Psoas muscle (tissue), 8 donors: ENCODE data around the gene CHP1. TPM values are rescaled to one million over a fixed set of nuclear protein-coding genes. Genes with fewer than 3 reads are reported as not detected.
"Not testable (repeated sequence)": the region's sequence is repeated elsewhere in the genome, so short reads cannot be mapped to it uniquely, and the experiment has no call there.

Experiments used
- ATAC-seq, 4 donors: fragments of 200-7000 bp; cut with Tn5 transposase; one replicate each; pipeline ENCODE4 v1.9.1; 2020; ENCODE audit warnings: moderate library complexity in 3 of 4, mild to moderate bottlenecking in 2 of 4
- DNase-seq, 2 donors: peaks; one replicate each; pipeline ENCODE4 v3.0.0-alpha.2; 2020
- H3K27ac ChIP-seq: fragments of 200-600 bp; one replicate; pipeline ENCODE4 v1.8.0; 2022
- H3K27me3 ChIP-seq, 3 donors: fragments of 200-600 bp in 1 of 3; one replicate each; pipeline versions ENCODE4 v1.6.1 to v1.8.0; 2013 to 2022; ENCODE audit warnings: low read length in 2 of 3, mild to moderate bottlenecking in 2 of 3, moderate library complexity in 1 of 3; ENCODE audit not compliant: insufficient read depth in 3 of 3
- H3K36me3 ChIP-seq, 2 donors: fragments of 200-600 bp in 1 of 2; one replicate each; pipeline versions ENCODE4 v1.6.1 to v1.8.0; 2013 to 2022; ENCODE audit warnings: low read depth in 1 of 2, mild to moderate bottlenecking in 1 of 2, moderate library complexity in 1 of 2; ENCODE audit not compliant: insufficient read depth in 1 of 2
- H3K4me1 ChIP-seq: fragments of 200-600 bp; one replicate; pipeline ENCODE4 v1.8.0; 2022
- H3K4me3 ChIP-seq: fragments of 200-600 bp; one replicate; pipeline ENCODE4 v1.8.0; 2022; ENCODE audit warnings: mild to moderate bottlenecking
- H3K9me3 ChIP-seq: fragments of 200-600 bp; one replicate; pipeline ENCODE4 v1.8.0; 2022
- whole genome bisulfite sequencing, 3 donors: extraction: QIAGEN DNeasy Blood & Tissue Kit; methylation state at CpG; one replicate each; pipeline versions ENCODE4 v1.1.6 to v1.1.7; 2013; 5-methylcytosine and 5-hydroxymethylcytosine counted together
- intact Hi-C, 2 donors: fragments of 100-400 bp; cut with DNase I; formaldehyde crosslinking; loops; one replicate each; pipeline versions ENCODE4 v1.11.0 to v1.14.2; 2022
- polyA plus RNA-seq, 3 donors: library from polyadenylated mRNA; stranded (reverse); fragments of 200-250 nt; gene quantifications; one replicate each; pipeline ENCODE4 v1.2.3, GENCODE V29; 2013
- total RNA-seq, 4 donors: library from RNA; stranded (reverse); fragmentation: NEBNext Ultra II Directional in 2 of 4; extraction: Animal tissue kit (Norgen Biotek cat#: 25700) in 2 of 4; gene quantifications; one replicate each; pipeline versions ENCODE4 v1.2.1 to v1.2.4, GENCODE V29; 2021 to 2023
- TF ChIP-seq, protein P1 (sequence below): fragments of 200-600 bp; IDR thresholded peaks from one replicate; pipeline ENCODE4 v1.8.0; 2022; ENCODE audit warnings: antibody characterized with exemption
- donor health status: healthy with polysubstance abuse.
- donor health status: DM: no; HTN: no; CAD: no; lungs with moderate emphysema.
- donor health status: Bipolar disorder and iron deficiency.
- donor health status: healthy.
- donor health status: DM: yes; HTN: yes; CAD: no.
- donor health status: DM: no; HTN: no; CAD: no.
- donor health status: DM: no; HTN: no; CAD: no.
- donor health status: DM: yes; HTN: yes; CAD: no.

CHP1 gene
- total and polyA plus RNA-seq, 7 donors: 53.6 to 194 (median 103) TPM

DNA sequence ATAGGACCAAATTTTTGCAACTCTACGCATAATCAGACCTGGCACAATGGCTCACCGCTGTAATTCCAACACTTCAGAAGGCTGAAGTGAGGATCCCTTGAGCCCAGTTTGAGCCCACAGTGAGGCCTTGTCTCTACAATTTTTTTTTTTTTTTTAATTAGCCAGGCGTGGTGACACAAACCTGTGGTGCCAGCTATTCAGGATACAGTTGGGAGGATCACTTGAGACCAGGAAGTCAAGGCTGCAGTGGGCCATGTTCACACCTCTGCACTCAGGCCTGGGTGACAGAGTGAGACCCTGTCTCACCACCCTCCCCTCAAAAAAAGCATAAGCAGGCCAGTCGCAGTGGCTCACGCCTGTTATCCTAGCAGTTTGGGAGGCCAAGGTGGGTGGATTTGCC is 76.6 kb downstream of the CHP1 start:
- intact Hi-C loops: no loop called here

DNA sequence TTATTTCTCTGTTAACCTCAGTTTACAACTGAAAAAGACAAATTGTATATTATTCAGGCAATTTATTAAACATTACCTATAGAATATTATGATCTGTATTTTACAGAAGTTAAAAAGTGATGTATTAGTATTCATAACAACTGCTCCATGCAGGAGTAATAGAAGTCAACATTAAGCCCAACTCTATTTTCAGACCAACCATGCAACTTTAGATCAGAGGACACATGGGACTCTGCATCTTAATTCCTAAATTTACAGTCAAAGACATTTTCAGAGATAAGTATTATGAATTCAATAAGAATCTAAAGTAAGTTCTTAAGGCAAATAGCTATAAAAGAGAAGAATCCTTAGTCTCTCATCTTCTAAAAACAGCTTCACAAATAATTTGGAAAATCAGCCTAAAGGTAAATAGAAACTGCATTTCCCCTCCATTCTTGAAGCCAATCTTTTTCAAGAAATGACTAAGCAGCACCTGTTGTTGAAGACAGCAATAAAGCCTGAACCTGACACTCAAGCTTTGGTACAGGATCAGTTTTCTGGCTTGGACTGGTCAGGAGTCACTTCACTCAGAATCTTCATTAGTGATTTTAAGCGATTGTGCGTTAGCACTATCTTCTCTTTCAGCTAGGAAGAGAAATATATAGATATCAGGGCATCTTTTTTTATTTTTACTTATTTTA is 78.3 kb downstream of the CHP1 start:
- Histone ChIP-seq H3K4me1 (peaks cover 47% of the 10 kb centered on the region), H3K27ac (peak overlapping the region; percentile 91), H3K36me3 (peaks cover 0 to 13% of the 10 kb centered on the region in 2 donors), H3K9me3 (no peaks in the 10 kb centered on the region), H3K27me3 (no peaks in the 10 kb centered on the region), H3K4me3 (peak overlapping the region; percentile 23)
- TF ChIP-seq, protein P1, sequence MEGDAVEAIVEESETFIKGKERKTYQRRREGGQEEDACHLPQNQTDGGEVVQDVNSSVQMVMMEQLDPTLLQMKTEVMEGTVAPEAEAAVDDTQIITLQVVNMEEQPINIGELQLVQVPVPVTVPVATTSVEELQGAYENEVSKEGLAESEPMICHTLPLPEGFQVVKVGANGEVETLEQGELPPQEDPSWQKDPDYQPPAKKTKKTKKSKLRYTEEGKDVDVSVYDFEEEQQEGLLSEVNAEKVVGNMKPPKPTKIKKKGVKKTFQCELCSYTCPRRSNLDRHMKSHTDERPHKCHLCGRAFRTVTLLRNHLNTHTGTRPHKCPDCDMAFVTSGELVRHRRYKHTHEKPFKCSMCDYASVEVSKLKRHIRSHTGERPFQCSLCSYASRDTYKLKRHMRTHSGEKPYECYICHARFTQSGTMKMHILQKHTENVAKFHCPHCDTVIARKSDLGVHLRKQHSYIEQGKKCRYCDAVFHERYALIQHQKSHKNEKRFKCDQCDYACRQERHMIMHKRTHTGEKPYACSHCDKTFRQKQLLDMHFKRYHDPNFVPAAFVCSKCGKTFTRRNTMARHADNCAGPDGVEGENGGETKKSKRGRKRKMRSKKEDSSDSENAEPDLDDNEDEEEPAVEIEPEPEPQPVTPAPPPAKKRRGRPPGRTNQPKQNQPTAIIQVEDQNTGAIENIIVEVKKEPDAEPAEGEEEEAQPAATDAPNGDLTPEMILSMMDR: no peak
- no peak for DNase-seq
- ATAC-seq: peak; percentile 88 to 93 (median 92)
- WGBS, 3 donors: 41 to 73% (median 43%) methylated on average over 2 of the region's 2 CpGs
- intact Hi-C loops: no loop called here

More for the DNA sequence above, 76.6 kb downstream of the CHP1 start:
- H3K4me1 ChIP-seq: peaks cover 44% of the 10 kb centered on the region
- 94 to 96% (median 96%) methylated on average over 5 of the region's 5 CpGs for WGBS, 3 donors
- H3K9me3 ChIP-seq: no peaks in the 10 kb centered on the region
- H3K36me3 ChIP-seq: peaks cover 0 to 13% of the 10 kb centered on the region in 2 donors
- ATAC-seq (no peak), DNase-seq (no peak)
- TF ChIP-seq, protein P1: no peak
- H3K27me3 ChIP-seq: no peaks in the 10 kb centered on the region
- peak overlapping the region; percentile 91 for H3K27ac ChIP-seq
- H3K4me3 ChIP-seq: no peak overlapping the region

DNA sequence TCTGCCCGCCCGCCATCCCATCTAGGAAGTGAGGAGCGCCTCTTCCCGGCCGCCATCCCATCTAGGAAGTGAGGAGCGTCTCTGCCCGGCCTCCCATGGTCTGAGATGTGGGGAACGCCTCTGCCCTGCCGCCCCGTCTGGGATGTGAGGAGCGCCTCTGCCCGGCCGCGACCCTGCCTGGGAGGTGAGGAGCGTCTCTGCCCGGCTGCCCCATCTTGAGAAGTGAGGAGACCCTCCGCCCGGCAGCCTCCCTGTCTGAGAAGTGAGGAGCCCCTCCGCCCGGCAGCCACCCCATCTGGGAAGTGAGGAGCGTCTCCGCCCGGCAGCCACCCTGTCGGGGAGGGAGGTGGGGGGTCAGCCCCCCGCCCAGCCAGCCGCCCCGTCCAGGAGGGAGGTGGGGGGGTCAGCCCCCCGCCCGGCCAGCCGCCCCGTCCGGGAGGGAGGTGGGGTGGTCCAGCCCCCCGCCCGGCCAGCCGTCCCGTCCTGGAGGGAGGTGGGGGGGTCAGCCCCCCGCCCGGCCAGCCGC is 89.8 kb downstream of the CHP1 start:
- H3K27me3 ChIP-seq, H3K9me3 ChIP-seq, H3K4me1 ChIP-seq, H3K27ac ChIP-seq, ATAC-seq, DNase-seq, intact Hi-C loops, H3K4me3 ChIP-seq: not testable (repeated sequence)
- WGBS, 3 donors: 97 to 98% (median 97%) methylated on average over 22 to 36 of the region's 39 CpGs
- H3K36me3 ChIP-seq: peaks cover 0 to 28% of the 10 kb centered on the region in 2 donors

DNA sequence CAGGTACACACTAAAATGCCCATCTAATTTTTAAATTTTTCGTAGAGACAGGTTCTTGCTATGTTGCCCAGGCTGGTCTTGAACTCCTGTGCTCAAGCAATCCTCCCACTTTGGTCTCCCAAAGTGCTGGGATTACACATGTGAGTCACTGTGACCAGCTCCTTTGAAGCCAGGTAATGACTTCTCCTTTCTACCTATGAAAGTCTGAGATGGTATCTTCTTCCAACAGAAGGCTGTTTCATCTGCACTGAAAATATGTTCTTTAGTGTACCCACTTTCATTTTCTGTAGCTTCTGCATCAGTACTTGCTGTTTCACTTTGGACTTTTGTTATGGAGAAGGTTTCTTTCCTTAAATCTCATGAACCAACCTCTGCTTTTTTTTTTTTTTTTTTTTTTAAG is 92.5 kb downstream of the CHP1 start:
- WGBS, 3 donors: 93 to 96% (median 93%) methylated on average over 1 of the region's 1 CpG
- Histone ChIP-seq H3K36me3 (peaks cover 0 to 15% of the 10 kb centered on the region in 2 donors), H3K4me3 (no peak overlapping the region), H3K27me3 (no peaks in the 10 kb centered on the region), H3K9me3 (no peaks in the 10 kb centered on the region), H3K27ac (no peak overlapping the region), H3K4me1 (no peaks in the 10 kb centered on the region)
- DNase-seq (no peak), ATAC-seq (no peak)
- intact Hi-C loops: no loop called here
- TF ChIP-seq, protein P1: no peak

DNA sequence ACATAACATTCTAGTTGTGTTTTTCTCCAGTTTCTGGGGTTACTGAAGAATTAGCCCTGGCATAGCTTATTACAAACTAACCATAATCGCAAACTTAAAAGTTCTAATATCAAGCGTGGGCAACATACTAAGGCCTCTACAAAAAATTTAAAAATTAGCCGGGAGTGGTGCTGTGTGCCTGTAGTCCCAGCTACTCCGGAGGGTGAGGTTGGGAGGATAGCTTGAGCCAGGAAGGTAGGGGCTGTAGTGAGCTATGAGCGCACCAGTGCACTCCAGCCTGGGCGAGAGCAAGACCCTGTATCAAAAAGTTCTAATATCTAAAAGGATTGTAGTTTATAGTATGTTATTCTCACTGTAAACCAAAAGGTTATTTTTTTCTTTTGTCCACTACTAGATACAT is 100.2 kb downstream of the CHP1 start:
- TF ChIP-seq, protein P1: no peak
- peak overlapping the region; percentile 81 for H3K27ac ChIP-seq
- no peaks in the 10 kb centered on the region for H3K9me3 ChIP-seq
- no peaks in the 10 kb centered on the region for H3K4me1 ChIP-seq
- H3K4me3 ChIP-seq: peak overlapping the region; percentile 84
- ATAC-seq (no peak), DNase-seq (no peak)
- WGBS, 3 donors: 57 to 74% (median 64%) methylated on average over 6 of the region's 6 CpGs
- intact Hi-C loops: loop anchor here (5.0 to 10.0 kb wide), 3 partner anchors 39 to 96 kb away; partner anchors contain the start of genes CHP1 (in 1 of the 2) and EXD1 (in 1 of the 2)
- no peaks in the 10 kb centered on the region for H3K27me3 ChIP-seq
- H3K36me3 ChIP-seq: peaks cover 0 to 3% of the 10 kb centered on the region in 2 donors

Other genes with a start within 250 kb of the CHP1 start
- gene INO80, start 115.0 kb upstream of the CHP1 start, total RNA-seq: 10 to 100 TPM; 12.4 to 30.5 (median 22.7) TPM
- 10 to 100 TPM; 14.8 to 20.1 (median 15.5) TPM for gene INO80, start 115.0 kb upstream of the CHP1 start, polyA plus RNA-seq
- gene EXD1, start 511 bp upstream of the CHP1 start, total RNA-seq: not detected
- gene EXD1, start 511 bp upstream of the CHP1 start, polyA plus RNA-seq: under 1 TPM in 1 of 3 donors, not detected in 2; 0.43 TPM
- 1 to 10 TPM in 3 of 4 donors, under 1 TPM in 1; 0.89 to 5.4 (median 2.5) TPM for gene OIP5, start 101.3 kb downstream of the CHP1 start, total RNA-seq
- gene OIP5, start 101.3 kb downstream of the CHP1 start, polyA plus RNA-seq: 1 to 10 TPM in 2 of 3 donors, under 1 TPM in 1; 0.31 to 2.4 (median 1.8) TPM
- 1 to 10 TPM; 2.1 to 4.6 (median 2.9) TPM for gene NUSAP1, start 101.6 kb downstream of the CHP1 start, total RNA-seq
- gene NUSAP1, start 101.6 kb downstream of the CHP1 start, polyA plus RNA-seq: 1 to 10 TPM; 1.0 to 5.6 (median 1.6) TPM
- gene NDUFAF1, start 171.2 kb downstream of the CHP1 start, total RNA-seq: 10 to 100 TPM; 23.0 to 52.1 (median 36.4) TPM
- gene NDUFAF1, start 171.2 kb downstream of the CHP1 start, polyA plus RNA-seq: 10 to 100 TPM; 54.9 to 93.6 (median 60.6) TPM
- 10 to 100 TPM; 27.0 to 40.3 (median 32.2) TPM for gene RTF1, start 185.8 kb downstream of the CHP1 start, total RNA-seq
- 10 to 100 TPM; 12.2 to 28.4 (median 15.1) TPM for gene RTF1, start 185.8 kb downstream of the CHP1 start, polyA plus RNA-seq